HG02642 (cell line): ENCODE data around the gene EN2.
"Not testable (repeated sequence)": the region's sequence is repeated elsewhere in the genome, so short reads cannot be mapped to it uniquely, and the experiment has no call there.

Experiments used
- ATAC-seq: cut with Tn5 transposase; IDR thresholded peaks from one replicate; pipeline ENCODE4 v1.9.1; 2021; ENCODE audit warnings: mild to moderate bottlenecking; ENCODE audit not compliant: unreplicated experiment, poor library complexity

Gene EN2

DNA sequence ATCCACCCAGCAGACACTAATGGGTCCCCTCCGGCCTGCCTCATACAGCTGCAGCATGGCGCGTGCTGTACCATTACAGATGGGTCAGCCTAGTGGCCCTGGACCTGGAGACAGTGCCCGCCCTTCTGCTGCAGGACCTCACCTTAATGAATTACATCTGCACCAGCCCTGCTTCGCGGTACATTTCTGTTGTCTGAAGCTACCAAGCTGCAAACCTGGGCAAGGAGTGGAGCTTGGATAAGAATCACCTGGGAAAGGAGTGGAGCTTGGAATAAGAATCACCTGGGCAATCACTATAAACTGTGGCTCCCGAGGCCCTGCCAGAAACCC, 33.0 kb upstream of the EN2 start:
- no peak for ATAC-seq

DNA sequence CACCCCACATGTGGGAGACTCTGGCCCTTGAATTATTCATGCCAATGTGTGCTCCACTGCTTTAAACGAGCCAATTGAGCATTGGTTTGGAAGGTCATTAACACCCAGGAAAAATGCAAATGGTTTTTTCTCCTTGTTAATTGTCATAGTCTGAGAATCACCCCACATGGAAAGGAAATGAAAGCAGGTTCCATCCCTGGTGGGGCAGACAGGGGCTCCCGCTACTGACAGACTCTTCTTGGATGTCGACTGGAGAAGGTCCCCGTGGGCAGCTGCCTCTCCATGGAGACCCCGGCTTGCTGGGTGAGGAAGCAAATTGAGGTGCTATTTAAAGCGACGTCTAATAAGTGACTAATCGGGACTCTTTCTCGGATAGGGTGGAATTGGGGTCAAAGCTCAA, 32.0 kb upstream of the EN2 start:
- ATAC-seq, result no peak

DNA sequence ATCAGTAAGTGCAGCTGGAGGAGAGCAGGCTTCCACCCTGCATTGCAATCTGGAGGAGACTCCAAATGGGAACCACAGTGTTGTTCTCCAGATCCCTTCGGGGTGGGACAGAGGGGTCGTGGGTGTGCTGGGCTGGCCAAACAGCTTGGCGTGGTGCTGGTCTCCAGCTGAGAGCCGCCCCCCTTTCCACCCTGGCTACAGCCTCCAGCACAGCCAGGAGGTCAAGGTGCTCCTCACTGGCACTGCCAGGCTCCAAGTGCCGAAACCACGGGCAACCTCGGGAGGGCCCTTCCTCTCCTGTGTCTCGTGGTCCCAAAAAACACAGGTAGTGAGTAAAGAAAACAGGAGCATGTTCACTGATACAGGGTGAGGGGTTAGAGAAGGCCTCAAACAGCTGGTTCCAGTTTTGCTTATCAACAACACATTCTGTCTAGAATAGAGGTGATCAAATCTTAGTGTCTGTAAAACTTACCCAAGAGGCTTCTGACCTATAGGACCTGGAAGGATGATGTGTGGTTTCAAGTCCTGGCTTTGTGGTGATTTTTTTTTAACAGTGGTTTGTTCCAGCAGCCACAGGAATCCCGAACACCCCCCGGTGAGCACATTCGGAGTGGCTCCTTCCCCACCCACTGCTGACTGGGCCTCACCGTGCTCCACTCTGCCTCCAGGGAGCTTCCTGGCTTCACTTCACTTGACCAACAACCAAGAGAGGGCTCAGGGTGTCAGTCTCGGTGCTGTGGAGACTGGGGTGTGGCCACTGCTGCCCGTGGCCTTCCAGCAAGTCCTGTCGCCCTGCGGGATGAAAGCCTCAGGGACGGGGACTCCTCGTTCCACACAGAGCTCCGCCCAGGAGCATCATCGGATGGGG, 31.2 kb upstream of the EN2 start:
- no peak for ATAC-seq

DNA sequence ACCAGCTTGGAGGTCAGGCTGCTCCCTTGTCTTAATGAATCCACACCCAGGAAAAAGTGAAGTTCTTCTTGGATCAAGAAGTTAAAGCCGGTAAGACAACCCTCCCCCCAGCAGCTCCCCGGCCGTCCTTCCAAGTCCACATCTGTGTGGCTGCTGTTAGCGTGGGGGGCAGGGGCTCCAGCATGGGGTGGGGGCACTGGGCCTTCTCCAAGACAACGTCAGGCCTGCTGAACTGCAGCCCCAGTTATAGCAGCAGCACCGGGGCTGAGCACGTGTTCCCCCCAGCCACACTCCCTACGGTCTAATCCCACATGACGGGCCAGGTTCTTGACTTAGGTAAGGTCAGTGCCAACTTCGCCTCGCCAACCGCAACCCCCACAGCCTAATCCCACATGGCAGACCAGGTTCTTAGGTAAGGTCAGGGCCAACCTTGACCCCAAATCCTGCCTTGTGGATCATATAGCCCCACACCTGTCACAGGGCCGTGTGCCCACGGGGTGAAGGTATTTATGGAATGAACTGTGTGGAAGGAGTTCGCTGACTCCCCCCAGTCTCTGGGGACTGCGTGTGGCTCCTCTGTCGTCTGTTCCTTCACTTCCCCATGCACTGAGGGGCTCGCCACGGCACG, 30.4 kb upstream of the EN2 start:
- no peak for ATAC-seq

DNA sequence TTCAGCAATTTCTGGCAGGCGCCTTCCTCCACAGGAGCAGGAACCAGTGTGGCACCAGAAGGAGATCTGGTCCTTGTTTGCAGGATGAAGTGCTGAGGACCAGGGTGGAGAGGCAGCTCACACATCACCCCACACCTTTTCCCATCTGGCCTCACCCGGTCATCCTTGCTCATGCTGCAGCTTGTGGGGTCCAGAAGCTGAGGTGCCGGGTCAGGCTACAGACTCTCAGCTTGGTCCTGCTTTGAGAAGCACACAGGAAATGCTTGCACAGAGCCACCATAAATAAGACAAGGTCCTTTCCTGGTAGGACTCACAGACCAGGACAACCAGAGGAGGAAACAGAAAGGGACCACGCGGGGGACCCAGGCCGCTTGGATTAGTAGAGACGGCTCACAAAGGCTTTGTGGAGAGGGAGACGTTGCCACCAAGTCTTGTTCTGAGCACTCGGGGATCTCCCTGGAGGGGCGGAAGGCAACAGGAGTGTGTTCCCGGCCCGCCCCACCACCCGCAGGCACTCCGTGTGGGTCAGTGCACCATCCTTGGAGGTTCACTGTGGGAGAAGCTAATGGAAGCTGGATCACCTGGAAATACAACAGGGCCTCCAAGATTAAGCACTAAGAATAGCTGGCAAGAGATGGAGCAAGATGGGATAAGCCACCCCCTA, 29.6 kb upstream of the EN2 start:
- ATAC-seq, result no peak

DNA sequence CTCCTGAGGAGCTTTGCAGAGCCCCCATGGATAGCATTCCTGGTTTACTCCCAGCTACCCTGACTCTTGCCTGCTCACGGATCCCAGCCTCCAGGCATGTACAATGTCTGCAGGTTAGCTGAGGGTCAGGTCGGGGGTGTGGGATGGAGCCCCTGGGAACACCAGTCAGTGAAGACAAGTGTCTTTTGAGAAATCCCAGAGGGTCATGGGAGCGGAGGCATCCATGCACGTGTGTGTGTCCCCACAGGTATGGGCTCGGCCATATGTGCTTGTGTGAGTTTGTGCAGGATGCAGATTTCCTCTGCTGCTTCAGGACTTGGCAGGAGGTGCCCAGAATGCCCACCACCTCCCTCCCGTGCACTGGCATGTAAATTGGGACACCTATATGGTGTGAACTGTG, 28.3 kb upstream of the EN2 start:
- ATAC-seq, result no peak

DNA sequence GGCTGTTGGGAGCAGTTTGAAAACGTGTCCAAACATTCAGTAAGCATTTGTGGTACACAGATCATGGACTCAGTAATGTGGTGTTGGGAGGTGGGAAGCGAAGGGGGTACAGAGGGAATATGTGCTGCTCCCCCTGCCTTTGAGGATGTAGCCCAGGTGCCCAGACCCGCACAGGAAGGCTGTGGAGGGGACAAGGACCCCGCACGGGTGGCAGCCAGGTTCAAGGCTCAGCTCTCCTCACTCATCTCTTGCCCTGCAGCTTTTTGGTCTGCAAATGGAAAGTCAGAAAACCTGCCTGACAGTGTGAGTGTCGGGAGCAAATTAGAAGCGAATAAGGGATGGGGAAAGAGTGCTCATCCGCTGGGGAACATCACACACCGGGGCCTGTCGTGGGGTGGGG, 27.3 kb upstream of the EN2 start:
- ATAC-seq, result no peak

DNA sequence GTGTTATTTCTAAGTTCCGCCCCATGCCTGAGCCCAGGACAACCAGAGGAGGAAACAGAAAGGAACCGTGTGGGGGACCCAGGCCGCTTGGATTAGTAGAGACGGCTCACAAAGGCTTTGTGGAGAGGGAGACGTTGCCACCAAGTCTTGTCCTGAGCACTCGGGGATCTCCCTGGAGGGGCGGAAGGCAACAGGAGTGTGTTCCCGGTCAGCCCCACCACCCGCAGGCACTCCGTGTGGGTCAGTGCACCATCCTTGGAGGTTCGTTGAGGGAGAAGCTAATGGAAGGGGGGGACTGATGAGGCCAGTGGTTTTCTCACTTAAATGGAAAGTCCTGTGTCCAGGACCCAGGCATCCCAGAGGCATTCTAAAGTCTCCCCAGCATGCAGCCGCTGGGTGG, 26.7 kb upstream of the EN2 start:
- no peak for ATAC-seq

DNA sequence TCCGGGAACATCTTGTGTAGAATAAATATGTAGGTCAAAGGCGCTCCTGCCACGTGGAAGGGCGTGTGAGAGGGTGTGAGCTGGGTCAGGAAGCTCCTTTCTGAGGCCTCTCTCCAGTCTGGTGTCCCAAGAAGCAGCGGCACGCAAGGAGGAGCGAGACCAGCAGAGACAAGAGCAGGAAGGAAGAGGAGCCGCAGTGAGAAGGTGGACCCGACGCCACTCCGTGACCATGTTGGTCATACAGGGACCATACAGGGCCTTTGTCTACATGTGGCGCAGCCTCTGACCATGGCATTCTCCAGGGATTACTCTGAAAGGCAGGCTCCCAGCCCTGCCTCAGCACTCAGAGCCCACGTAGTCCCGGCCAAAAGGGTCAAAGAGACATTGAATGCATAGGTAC, 26.2 kb upstream of the EN2 start:
- ATAC-seq, result no peak

DNA sequence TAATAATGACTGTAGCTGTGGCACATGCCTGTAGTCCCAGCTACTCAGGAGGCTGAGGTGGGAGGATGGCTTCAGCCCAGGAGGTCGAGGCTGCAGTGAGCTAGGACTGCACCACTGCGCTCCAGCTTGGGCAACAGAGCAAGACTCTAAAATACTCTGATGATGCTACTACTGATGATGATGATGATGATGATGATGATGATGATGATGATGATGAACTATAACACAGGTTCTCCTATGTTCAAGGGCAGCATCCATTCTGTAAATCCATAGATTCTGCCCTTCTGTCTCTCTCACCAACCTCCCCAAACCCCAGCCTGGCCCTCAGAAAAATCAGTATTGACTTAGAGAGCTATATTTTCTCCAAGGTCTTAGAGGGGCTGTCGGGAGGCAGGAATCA, 22.8 kb upstream of the EN2 start:
- ATAC-seq, result no peak

DNA sequence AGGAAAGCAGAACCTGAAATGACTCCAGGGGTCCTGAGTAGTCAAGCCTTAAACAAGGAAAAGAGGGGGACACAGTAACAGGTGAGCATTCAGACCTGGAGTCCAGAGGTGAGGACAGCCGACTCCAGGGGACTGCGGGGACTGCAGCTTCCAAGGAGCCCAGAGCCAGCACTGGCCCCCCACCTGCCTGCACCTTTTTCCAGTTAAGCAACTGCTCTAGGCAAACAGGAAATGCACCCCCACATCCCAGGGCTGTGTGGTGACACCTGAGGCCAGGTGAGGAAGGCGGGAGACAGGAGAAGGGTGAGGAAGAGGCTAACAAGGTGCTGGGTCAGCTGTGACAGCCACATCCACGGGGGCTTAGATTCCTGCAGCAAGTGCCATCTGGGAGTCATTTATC, 20.1 kb upstream of the EN2 start:
- no peak for ATAC-seq

DNA sequence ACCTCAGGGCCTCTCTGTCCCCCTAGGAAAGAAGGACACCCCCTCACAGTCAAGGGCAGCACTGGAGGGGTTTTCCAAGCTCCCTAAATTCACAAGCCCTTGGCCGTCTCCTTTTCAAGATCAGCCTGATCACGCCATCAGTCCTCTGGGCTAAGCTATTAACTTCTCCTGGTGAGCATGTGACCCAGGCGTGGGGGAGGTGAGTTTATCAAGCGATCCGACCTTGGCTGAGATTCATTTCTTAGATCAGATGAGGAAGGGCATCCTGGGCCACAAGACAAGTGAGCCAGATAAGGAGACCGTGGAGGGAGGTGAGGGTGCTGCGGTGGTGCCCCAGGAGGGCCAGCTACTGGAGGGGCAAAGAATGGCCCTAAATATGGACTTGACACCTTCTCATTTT, 19.2 kb upstream of the EN2 start:
- ATAC-seq, result no peak

DNA sequence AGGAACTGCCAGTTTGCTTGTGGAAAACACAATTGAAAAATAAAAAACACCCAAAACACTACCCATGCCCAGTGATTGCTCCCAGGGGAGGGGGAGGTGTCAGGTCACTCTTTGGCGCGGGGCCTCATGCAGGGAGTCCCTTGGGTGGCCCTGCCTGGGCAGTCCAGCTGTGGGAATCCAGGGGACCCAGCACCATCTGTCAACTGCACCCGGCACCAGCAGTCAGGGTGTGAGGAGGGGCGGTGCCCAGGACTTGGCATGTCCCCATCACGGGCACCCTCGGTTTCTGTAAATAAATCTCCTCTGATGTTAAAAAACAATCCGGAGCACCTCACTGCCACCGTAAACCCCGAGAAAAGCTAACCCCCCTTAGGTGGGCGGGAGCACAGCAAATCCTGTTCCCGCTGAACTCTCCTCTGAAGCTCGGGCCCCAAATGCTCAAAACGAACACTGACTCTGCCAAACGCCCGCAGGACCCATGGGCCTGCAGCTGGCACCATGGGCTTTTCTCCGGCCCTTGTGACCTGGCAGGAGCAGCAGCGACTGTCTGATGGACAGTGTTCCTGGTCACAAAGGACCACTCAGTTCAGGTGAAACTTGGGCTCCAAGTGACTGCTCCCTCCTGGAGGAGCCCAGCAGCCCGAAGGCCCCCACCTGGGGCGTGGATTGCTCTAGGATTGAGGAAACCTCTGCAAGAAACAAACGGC, 18.5 kb upstream of the EN2 start:
- no peak for ATAC-seq

DNA sequence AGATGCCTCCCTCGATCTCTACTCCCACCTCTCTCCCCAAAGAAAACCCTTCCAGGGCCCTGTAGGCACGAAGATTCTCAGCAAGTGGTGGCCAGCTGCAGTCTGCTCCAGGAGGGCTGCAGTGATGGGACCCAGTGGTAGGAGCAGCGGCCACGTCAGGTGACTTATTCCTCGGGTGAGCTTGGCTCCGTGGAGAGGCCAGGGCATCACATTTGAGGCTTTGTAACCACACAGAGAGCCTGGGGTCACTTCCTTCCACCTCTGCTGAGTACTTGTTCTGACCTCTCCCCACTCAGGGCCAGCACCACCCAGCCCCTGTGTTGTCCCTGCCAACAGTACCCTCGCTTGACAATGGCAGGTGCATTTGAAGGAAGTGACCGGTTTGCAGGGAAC, 17.9 kb upstream of the EN2 start:
- no peak for ATAC-seq

DNA sequence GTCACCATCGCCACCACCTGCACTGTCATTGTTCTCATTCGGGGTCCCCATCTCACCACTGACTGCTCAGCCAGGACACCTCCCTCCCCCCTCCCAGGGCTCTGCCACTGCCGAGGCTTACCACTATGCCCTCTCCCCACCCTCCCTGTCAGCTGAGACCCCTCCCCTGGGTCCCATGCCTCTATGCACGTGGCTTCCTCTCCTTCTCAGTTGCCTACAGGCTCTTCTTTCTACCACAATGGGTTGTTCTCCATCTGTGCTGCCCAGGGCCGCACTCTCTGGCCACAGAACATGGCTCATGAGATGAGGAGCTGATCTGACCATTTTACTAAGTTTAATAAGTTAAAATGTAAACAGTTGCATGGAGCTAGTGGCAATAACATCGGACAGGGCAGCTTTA, 16.1 kb upstream of the EN2 start:
- ATAC-seq, result no peak

DNA sequence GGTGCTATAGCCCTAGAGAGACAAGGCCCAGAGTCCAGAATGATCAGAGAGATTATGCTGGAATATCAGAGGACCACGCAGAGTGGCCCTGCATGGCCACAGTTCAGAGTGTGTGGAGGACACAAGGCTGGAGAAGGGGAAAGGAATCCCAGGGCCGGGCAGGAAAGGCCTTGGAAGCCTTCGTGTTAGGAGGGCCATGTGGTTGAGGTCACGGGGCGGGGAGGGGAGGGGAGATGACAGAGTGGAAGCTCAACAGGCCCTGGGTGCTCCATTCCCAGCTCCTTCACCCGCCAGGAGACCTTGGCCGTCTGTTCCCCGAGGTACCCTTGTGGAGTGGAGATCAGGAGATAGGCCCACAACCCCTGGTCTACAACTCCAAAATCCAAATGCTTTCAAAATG, 13.2 kb upstream of the EN2 start:
- ATAC-seq, result no peak

DNA sequence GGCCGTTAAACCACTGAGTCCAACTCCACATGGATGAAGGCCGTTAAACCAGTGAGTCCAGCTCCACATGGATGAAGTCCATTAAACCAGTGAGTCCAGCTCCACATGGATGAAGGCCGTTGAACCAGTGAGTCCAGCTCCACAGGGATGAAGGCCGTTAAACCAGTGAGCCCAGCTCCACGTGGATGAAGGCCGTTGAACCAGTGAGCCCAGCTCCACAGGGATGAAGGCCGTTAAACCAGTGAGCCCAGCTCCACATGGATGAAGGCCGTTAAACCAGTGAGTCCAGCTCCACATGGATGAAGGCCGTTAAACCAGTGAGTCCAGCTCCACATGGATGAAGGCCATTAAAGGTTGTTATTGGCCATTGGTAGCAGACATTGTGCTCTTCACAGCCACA, 12.3 kb upstream of the EN2 start:
- ATAC-seq, result not testable (repeated sequence)

DNA sequence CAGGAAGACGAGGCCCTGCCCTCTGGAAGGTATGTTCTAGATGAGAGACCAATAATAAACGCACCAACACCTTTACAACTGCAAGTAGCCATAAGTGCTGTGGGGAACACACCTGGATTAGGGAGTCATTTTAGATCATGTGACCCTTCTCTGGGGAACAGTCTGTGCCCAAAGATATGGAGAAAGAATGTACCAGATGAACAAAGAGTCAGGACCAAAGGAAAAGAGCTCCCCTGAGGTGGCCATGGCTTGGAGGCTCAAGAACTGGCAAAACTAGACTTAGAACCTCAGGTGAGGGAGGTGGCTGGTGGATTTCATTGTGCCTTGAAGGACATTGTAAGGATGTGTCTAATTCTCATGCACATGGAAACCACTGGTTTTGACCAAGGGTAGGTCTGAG, 10.3 kb upstream of the EN2 start:
- ATAC-seq, result no peak

DNA sequence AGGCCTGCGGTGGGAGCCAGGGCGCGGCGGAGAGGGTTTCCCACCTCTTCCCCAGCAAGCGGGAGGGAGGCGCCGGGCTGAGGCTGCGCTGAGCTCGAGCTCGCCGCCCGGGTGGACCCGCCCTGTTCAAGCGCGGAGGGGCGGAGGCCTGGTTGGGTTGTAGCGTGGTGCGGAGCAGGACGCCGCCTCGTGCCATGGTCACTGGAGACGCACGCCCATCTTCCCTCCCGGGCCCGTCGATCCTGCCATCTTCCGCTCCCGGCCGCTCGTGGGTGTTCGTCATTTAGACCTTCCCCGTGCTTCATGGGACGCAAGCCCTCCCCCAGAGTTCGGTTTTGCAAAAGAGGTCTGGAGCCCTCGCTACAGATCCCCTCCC, 9.3 kb upstream of the EN2 start:
- ATAC-seq, result no peak

DNA sequence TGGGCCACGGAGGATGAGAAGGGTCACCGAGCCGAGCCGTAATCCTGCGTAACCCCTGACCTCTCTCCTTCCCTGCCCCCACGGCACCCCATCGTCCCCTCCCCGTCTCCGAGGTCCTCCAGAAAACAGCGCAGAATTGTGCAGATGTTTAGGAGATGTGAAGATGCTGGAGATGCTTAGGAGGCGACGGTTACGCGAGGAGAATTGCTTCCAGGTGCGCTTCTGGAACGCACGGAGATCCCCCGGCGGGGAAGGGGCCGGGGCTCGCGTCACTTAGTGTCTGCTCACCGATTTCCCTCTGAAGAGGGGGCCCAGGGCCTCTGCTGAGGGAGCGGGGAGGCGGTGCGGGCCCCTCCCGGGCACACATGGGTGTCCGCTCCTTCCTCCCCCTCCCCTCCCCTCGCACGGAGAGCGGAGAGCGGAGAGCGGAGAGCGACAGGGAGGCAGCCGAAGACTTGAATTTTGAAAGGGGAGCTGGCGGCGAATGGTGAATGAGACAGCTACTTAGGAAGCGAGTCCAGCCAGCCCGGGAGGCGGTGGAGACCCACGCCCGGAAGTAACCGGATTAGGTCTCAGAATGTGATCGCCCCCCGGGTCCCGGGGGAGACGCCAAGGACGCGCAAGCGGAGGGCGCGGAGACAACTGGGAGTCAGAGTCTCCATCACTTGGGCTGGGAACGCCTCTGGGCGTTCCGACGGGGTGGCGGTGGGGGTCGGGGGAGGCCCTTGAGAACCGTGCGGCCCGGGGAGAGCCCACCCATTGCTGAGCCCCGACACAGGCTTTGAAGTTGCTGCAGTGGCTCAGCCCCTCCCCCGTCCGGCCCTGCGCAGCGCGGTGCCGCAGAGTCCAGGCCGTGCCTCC, 8.7 kb upstream of the EN2 start:
- ATAC-seq, result no peak
